Activated CD4-positive, alpha-beta T cell treated with anti-CD3 and anti-CD28 coated beads, Interleukin-2, amount 10 ng/mL, durations not matched to agents 7 days and 5 days (primary cell): ENCODE measurements around the gene PRR30. TPM values are rescaled to one million over a fixed set of nuclear protein-coding genes. Genes with fewer than 3 reads are reported as not detected.

ENCODE experiments used
- CTCF ChIA-PET: fragments of 350-600 bp; sonication (Branson Sonifier 250); formaldehyde crosslinking; loops from one replicate; lab custom pipeline; 2021; ENCODE audit warnings: antibody characterized with exemption; lab: Charles Lee
- POLR2A ChIA-PET: fragments of 350-600 bp; sonication (Branson Sonifier 250); formaldehyde crosslinking; loops from one replicate; lab custom pipeline; 2021; ENCODE audit warnings: antibody characterized with exemption; lab: Charles Lee
- DNase-seq: peaks from one replicate; pipeline ENCODE4 v3.0.0-alpha.2; 2020
- H3K27ac Mint-ChIP-seq: one replicate; pipeline ENCODE4 v1.8.0; 2021; ENCODE audit warnings: mild to moderate bottlenecking, moderate library complexity, mixed read lengths
- H3K27me3 Mint-ChIP-seq: one replicate; pipeline ENCODE4 v1.8.0; 2021; ENCODE audit warnings: mixed read lengths
- H3K36me3 Mint-ChIP-seq: one replicate; pipeline ENCODE4 v1.8.0; 2021; ENCODE audit warnings: low read depth, mixed read lengths
- H3K4me1 Mint-ChIP-seq: one replicate; pipeline ENCODE4 v1.8.0; 2021; ENCODE audit warnings: mixed read lengths
- H3K4me3 Mint-ChIP-seq: one replicate; pipeline ENCODE4 v1.8.0; 2021; ENCODE audit warnings: mild to moderate bottlenecking, moderate library complexity, mixed read lengths
- H3K9me3 Mint-ChIP-seq: one replicate; pipeline ENCODE4 v1.8.0; 2021; ENCODE audit warnings: mixed read lengths
- total RNA-seq, 2 experiments: library from RNA; stranded (reverse); gene quantifications; one replicate each; pipeline ENCODE4 v1.2.3, GENCODE V29; 2021

The PRR30 gene
- total RNA-seq, 2 experiments from 2014 or later, result not detected

- peaks cover 2% of the 10 kb centered on the region for H3K27me3 Mint-ChIP-seq
- H3K4me1 Mint-ChIP-seq, result no peaks in the 10 kb centered on the region
- no peaks in the 10 kb centered on the region for H3K36me3 Mint-ChIP-seq
- CTCF ChIA-PET, result interaction anchor here (0.6 to 1.6 kb wide), 4 partner anchors 14 to 306 kb away, joined by 3 read pairs; no protein-coding TSS in a partner anchor
- no peak overlapping the region for H3K4me3 Mint-ChIP-seq
- no peaks in the 10 kb centered on the region for H3K9me3 Mint-ChIP-seq
- no peak for DNase-seq
- no peak overlapping the region for H3K27ac Mint-ChIP-seq
- POLR2A ChIA-PET, result no interaction called here
Observed at GRCh38 chr2:27149570-27150405, 10.6 kb upstream of the PRR30 start.

- Mint-ChIP-seq H3K4me3 (no peak within 1 kb of the TSS), H3K4me1 (no peaks in the 10 kb centered on the region), H3K9me3 (no peaks in the 10 kb centered on the region), H3K27ac (no peak within 1 kb of the TSS), H3K36me3 (no peaks in the 10 kb centered on the region), H3K27me3 (peaks cover 6% of the 10 kb centered on the region)
- POLR2A ChIA-PET, result no interaction called here
- DNase-seq, result no peak
- CTCF ChIA-PET, result interaction anchor here (0.6 to 1.8 kb wide), 5 partner anchors 10 to 305 kb away, joined by 3 to 5 read pairs (median 3); no protein-coding TSS in a partner anchor
Observed at GRCh38 chr2:27148801-27149439, 9.7 kb upstream of the PRR30 start, which contains the start of gene TCF23. Gene TCF23 (plus strand): TSS chr2:27149004. CDS start chr2:27149134, 130 bp downstream.

GRCh38 chr2:27147935-27148334, 8.7 kb upstream of the PRR30 start:
- ChIA-PET CTCF (interaction anchor here (0.6 to 1.8 kb wide), 3 partner anchors 11 to 92 kb away, joined by 3 to 5 read pairs (median 4); no protein-coding TSS in a partner anchor), POLR2A (no interaction called here)
- H3K9me3 Mint-ChIP-seq, result peaks cover 2% of the 10 kb centered on the region
- no peaks in the 10 kb centered on the region for H3K4me1 Mint-ChIP-seq
- H3K27me3 Mint-ChIP-seq, result peaks cover 15% of the 10 kb centered on the region
- no peak for DNase-seq
- no peak overlapping the region for H3K27ac Mint-ChIP-seq
- no peak overlapping the region for H3K4me3 Mint-ChIP-seq
- H3K36me3 Mint-ChIP-seq, result no peaks in the 10 kb centered on the region

GRCh38 chr2:27145682-27146081, 6.5 kb upstream of the PRR30 start:
- POLR2A ChIA-PET, result no interaction called here
- H3K27me3 Mint-ChIP-seq, result peaks cover 21% of the 10 kb centered on the region
- CTCF ChIA-PET, result interaction anchor here (1.5 kb wide), 2 partner anchors 12 to 134 kb away, joined by 4 read pairs; partner anchors contain the start of gene PREB
- no peaks in the 10 kb centered on the region for H3K4me1 Mint-ChIP-seq
- no peak overlapping the region for H3K4me3 Mint-ChIP-seq
- peaks cover 2% of the 10 kb centered on the region for H3K9me3 Mint-ChIP-seq
- H3K27ac Mint-ChIP-seq, result no peak overlapping the region
- DNase-seq, result no peak
- no peaks in the 10 kb centered on the region for H3K36me3 Mint-ChIP-seq

- ChIA-PET CTCF (interaction anchor here (1.0 kb wide), 1 partner anchor 27 kb away, joined by 3 read pairs; no protein-coding TSS in a partner anchor), POLR2A (no interaction called here)
- Mint-ChIP-seq H3K27me3 (peaks cover 21% of the 10 kb centered on the region), H3K36me3 (no peaks in the 10 kb centered on the region), H3K27ac (no peak overlapping the region), H3K4me1 (no peaks in the 10 kb centered on the region), H3K4me3 (no peak overlapping the region), H3K9me3 (peaks cover 2% of the 10 kb centered on the region)
- no peak for DNase-seq
Observed at GRCh38 chr2:27143285-27143684, 4.1 kb upstream of the PRR30 start.

- peaks cover 10% of the 10 kb centered on the region for H3K27me3 Mint-ChIP-seq
- POLR2A ChIA-PET, result no interaction called here
Observed at GRCh38 chr2:27138111-27138510, 1.1 kb downstream of the PRR30 start.

GRCh38 chr2:27137322-27137935, 1.8 kb downstream of the PRR30 start:
- Mint-ChIP-seq H3K4me1 (peaks cover 26% of the 10 kb centered on the region), H3K4me3 (no peak overlapping the region)
- POLR2A ChIA-PET, result no interaction called here

More at GRCh38 chr2:27138111-27138510, 1.1 kb downstream of the PRR30 start:
- CTCF ChIA-PET, result interaction anchor here (1.6 kb wide), 1 partner anchor 13 kb away, joined by 3 read pairs; no protein-coding TSS in a partner anchor
- peaks cover 20% of the 10 kb centered on the region for H3K4me1 Mint-ChIP-seq
- H3K9me3 Mint-ChIP-seq, result peaks cover 1% of the 10 kb centered on the region
- peaks cover 2% of the 10 kb centered on the region for H3K36me3 Mint-ChIP-seq
- no peak for DNase-seq
- no peak overlapping the region for H3K27ac Mint-ChIP-seq
- no peak overlapping the region for H3K4me3 Mint-ChIP-seq

GRCh38 chr2:27136751-27137150, 2.5 kb downstream of the PRR30 start:
- Mint-ChIP-seq H3K36me3 (peaks cover 10% of the 10 kb centered on the region), H3K27ac (no peak overlapping the region), H3K9me3 (no peaks in the 10 kb centered on the region), H3K27me3 (no peaks in the 10 kb centered on the region), H3K4me3 (no peak overlapping the region), H3K4me1 (peaks cover 28% of the 10 kb centered on the region)
- CTCF ChIA-PET, result no interaction called here
- no peak for DNase-seq
- POLR2A ChIA-PET, result no interaction called here

More at GRCh38 chr2:27137322-27137935, 1.8 kb downstream of the PRR30 start:
- DNase-seq, result no peak
- CTCF ChIA-PET, result no interaction called here
- H3K27me3 Mint-ChIP-seq, result peaks cover 4% of the 10 kb centered on the region
- H3K9me3 Mint-ChIP-seq, result no peaks in the 10 kb centered on the region
- H3K27ac Mint-ChIP-seq, result no peak overlapping the region
- H3K36me3 Mint-ChIP-seq, result peaks cover 9% of the 10 kb centered on the region

GRCh38 chr2:27135478-27135955, 3.7 kb downstream of the PRR30 start:
- peak overlapping the region; percentile 94 for H3K27ac Mint-ChIP-seq
- H3K27me3 Mint-ChIP-seq, result no peaks in the 10 kb centered on the region
- H3K36me3 Mint-ChIP-seq, result peaks cover 21% of the 10 kb centered on the region
- H3K9me3 Mint-ChIP-seq, result no peaks in the 10 kb centered on the region
- peak overlapping the region; percentile 79 for H3K4me3 Mint-ChIP-seq
- CTCF ChIA-PET, result interaction anchor here (1.0 to 2.5 kb wide), 2 partner anchors 12 to 14 kb away, joined by 3 to 11 read pairs; partner anchors contain the start of gene ABHD1
- POLR2A ChIA-PET, result no interaction called here
- H3K4me1 Mint-ChIP-seq, result peaks cover 29% of the 10 kb centered on the region
- DNase-seq, result no peak

- peaks cover 29% of the 10 kb centered on the region for H3K4me1 Mint-ChIP-seq
- H3K27me3 Mint-ChIP-seq, result no peaks in the 10 kb centered on the region
- DNase-seq, result no peak
- no peaks in the 10 kb centered on the region for H3K9me3 Mint-ChIP-seq
- H3K27ac Mint-ChIP-seq, result peak overlapping the region; percentile 94
- peaks cover 27% of the 10 kb centered on the region for H3K36me3 Mint-ChIP-seq
- peak overlapping the region; percentile 79 for H3K4me3 Mint-ChIP-seq
- POLR2A ChIA-PET, result no interaction called here
- CTCF ChIA-PET, result interaction anchor here (1.2 to 2.5 kb wide), 4 partner anchors 11 to 173 kb away, joined by 3 to 11 read pairs (median 4); partner anchors contain the start of gene ABHD1
Observed at GRCh38 chr2:27134781-27135477, 4.3 kb downstream of the PRR30 start.

- POLR2A ChIA-PET, result interaction anchor here (1.2 kb wide), 1 partner anchor 78 kb away, joined by 3 read pairs; the partner anchor contains the start of genes ATRAID and SLC5A6
- Mint-ChIP-seq H3K27ac (peak within 1 kb of the TSS; percentile 94), H3K36me3 (peaks cover 28% of the 10 kb centered on the region), H3K27me3 (no peaks in the 10 kb centered on the region), H3K4me1 (peaks cover 29% of the 10 kb centered on the region), H3K4me3 (peak within 1 kb of the TSS; percentile 79), H3K9me3 (no peaks in the 10 kb centered on the region)
- peak; percentile 98 for DNase-seq
- CTCF ChIA-PET, result interaction anchor here (0.5 to 2.5 kb wide), 12 partner anchors 8 to 1266 kb away, joined by 3 to 11 read pairs (median 4); partner anchors contain the start of gene ABHD1
Observed at GRCh38 chr2:27133905-27134780, 5.1 kb downstream of the PRR30 start, which contains the start of gene PREB. Gene PREB (minus strand): TSS chr2:27134636. CDS start chr2:27134421, 215 bp downstream.
